Stimulated activated CD8-positive, alpha-beta memory T cell treated with anti-CD3 and anti-CD28 coated beads, Interleukin-15, amount 100 ng/mL, for 24 hours (primary cell): ENCODE results near the gene KIAA0408.
A peak's percentile ranks its signal among the peaks of the same experiment; 100 is the strongest.
"Not testable (repeated sequence)": the region's sequence is repeated elsewhere in the genome, so short reads cannot be mapped to it uniquely, and the experiment has no call there.

Experiments
- DNase-seq: peaks from one replicate; pipeline ENCODE4 v3.0.0-alpha.2; 2020; ENCODE audit warnings: low read depth

KIAA0408 gene

DNA sequence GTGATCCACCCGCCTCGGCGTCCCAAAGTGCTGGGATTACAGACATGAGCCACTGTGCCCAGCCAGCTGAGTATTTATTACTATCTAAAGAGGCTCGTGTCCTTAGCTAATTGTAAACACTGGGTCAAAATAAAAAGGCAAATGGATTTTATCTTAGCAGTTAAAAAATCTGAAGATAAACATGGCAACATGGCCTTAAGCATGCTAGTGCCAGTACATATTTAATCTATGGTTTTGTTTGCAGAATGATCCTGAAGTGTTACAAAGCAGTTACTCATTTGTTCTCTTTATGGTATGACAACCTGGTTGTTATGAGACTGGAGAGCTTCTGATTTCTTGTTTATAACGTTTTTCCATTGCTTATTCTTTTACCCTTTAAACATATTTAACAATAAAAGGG lies 3.9 kb upstream of the KIAA0408 start:
- no peak for DNase-seq

DNA sequence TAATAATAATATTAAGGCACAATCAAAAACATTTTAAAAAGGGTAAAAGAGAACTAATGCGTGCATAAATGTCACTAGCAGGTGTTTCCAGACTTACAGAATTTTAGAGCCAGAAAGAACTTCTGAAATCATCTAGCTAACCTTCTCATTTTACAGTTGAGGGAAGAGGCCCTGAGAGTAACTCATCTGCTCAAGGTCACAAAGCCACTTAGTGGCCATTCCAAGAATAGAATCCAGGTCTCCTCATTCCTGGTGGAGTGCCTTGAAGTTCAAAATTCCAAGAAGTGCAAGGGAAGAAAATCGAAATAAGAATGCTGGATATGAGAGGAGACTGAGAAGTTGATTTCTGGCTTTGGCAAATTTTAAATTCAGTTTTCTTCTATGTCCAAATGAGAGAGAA lies 3.2 kb upstream of the KIAA0408 start:
- DNase-seq: no peak

DNA sequence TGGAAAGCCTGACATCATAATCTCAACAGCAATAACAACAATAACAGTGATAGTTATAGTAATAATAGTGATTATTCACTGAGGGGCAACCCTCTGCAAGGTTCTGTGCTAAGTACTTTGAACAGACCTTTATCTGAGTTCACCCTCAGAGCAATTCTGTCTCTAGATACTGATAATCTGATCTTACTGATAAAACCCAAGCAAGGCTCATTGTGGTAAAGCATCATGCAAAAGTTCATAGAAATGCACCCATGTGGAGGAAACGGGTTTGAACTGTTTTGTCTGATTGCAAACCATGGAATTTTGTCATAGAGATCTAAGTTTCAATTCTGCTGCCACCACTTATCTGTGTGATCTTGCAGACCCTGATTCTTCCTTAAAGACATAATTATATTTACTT lies 1.3 kb upstream of the KIAA0408 start:
- DNase-seq: no peak

DNA sequence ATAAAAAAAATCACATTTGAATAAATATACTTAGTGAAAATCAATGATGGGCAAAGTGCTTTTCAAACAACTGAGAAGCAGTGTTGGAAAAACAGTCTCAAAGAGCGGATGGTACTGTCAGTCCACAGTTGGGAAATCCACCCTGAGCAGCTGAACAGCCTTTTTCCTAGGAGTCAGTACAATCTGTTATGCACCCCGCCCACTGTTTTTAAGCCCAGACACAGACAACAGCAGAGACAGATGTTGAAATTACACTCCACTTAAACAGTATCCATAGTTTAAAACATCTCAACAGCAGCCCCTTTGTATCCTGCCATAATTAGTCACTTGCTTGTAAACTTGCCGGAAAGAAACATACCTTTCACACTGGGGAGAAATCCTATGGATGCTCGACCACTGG lies 372 bp downstream of the KIAA0408 start:
- no peak for DNase-seq

DNA sequence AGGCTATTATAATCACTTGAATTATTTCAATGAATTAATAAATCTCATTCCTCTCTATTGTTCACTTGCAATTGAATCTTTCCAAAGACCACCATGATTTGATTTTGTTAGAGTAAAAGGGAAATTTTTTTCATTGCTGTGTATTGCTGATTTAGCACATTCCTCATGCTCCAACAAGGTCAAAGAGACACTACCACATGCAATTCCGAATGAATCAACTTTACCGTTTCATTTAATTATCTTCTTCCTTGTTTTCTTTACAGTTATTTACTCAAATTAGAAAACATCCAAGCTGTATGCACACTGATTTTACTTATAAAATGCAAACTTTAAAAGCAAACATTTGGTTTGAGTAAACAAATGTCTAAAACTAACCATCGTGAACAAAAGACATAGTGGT lies 967 bp downstream of the KIAA0408 start:
- DNase-seq: no peak

DNA sequence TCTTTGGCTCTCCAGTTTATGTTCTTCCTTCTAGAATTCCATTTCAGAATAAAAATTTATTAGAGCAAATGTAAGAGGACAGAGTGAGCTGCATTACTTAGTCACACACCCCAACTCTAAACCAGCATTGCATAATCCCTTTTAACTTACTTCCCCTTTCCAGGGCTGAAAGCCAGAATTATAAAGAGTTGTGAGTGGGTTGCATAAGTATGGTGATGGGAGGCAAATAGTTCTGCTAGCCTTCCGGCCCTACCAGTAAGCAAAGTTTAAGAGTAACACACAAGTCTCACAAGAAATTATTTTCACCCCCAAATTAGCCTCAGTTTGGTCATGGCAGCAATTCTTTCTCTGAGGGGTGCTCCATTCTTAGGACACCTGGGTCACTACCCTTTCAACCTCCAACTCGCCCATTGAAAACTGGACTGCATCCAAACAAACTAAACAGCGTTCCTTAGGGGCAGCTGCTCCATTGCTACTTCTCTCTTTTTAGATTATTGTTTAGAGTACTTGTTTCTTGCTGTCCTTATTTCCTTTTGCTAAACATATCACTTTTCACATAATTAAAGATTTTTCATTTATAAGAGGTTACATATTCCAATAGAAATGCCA lies 1.6 kb downstream of the KIAA0408 start:
- no peak for DNase-seq

DNA sequence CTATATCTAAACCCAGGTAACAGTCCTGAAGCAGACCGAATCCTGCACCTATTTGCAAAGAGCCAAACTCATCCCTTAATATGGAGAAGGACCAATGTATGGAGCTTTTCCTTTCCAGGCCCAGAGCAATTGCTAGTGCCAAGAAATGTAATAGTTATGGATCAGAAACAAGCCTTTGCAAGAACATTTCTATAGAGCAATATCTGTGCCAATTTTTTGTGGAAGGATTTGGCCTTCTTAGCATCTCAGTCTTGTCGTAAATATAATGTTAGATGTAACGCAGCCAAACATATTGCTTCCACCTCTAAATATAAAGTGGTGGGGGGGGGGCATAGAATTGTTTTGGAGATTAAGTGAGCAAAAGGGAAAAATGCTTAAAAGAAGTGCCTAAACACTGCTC lies 2.7 kb downstream of the KIAA0408 start:
- DNase-seq: no peak

DNA sequence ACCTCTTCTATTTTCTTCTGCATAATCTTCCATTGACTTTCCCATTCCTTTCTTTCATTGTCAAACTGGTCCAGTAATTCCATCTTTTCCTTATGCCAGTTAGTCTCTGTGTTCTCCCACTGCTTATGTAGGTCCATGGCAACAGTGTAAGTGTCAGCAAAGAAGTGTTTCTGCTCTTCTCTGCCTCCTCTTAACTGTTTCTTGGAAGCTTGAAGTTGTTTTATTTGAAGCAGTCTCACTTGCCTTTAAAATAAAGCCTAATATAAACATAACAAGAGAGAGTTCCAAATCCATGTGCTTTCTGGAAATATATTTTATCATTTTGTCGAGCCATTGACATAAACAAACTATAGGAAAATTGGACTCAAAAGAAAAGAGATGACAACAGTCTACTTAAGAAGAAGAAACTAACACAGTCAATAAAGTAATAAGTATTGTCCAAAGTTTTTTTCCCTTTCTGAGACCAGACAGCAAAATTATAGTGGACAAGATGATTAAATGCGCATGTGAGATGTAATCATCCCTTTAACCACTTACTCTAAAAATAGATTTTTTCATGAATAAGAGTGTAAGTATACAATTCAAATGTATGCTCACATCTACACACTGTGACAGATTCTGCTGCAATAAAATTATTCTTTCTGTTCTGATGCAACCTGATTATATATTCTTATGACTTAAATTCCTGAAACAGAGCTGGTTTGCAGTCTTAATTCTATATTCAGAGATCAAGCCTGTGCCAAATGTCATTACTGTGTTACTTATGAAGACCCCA lies 5.2 kb downstream of the KIAA0408 start:
- DNase-seq: no peak

DNA sequence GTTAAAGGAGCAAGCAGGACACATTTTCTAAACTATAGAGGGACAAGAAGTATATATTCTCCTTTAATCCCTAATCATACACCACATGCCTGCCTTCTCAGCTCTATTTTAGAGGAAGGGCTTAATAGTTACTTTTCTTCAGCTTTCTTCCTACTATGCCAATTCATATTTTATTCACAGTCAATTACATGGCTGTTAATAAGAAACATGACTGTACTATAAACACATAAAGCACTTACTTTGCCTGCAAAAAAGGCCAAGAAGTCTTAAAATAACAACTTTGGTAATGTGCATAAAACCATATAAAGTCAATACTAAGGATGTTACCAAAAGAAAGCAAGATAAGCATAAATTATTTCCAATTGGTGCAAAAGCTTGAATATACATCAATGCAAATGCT lies 6.4 kb downstream of the KIAA0408 start:
- DNase-seq: no peak

DNA sequence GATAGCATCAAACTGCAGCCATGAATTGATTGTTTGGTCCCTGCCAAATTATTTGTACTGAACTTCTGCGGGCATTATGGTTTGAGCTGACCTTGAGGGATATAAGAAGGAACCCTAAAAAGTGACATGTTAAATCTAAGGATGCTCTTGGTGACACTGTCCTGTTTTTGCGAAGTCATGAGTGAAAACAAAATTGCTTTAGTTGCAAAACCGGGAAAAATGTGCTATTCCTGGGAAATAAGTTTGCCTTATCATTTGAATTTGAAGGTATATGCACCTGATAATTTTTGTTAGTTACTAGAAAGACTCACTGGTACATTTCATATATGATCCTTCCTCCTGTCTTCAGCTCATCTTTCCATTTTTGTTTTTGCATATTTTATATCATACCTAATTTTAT lies 7.8 kb downstream of the KIAA0408 start:
- DNase-seq: no peak

DNA sequence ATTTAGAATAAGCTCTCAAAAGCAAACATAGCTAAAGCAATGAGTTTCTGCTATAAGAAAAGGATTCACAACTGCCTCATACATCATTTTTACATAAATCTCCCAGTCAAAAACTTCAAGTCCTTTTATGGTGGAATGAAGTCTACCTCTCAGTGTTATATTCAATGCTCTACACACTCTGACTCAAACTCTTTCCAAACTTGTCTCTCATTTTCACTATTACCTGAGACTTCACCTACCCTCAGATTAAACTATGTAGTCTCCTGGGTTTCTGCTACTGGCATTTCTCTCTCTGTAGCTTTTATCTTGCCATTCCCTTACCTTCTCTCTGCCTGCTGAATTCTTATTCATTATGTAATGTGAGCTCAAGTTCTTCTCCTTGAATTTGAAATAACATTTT lies 11.4 kb downstream of the KIAA0408 start:
- no peak for DNase-seq

DNA sequence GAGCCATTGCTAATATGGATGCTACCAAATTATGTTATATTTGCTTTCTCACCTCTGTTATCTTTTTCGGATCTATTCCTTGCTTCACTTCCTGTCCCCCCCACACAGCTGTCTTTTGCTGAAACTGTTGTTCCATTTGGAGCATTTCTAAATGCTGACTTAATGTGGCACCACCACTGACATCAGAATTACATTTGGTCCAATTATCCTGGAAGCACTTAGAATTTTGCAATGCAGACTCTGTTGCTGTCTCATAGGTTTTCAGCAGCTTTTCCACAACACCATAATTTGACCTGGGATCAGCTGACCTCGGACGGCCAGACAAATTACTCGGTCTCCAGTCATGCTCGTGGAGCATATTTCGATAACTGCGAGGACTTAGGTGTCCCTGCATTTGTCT lies 12.8 kb downstream of the KIAA0408 start:
- DNase-seq: no peak

DNA sequence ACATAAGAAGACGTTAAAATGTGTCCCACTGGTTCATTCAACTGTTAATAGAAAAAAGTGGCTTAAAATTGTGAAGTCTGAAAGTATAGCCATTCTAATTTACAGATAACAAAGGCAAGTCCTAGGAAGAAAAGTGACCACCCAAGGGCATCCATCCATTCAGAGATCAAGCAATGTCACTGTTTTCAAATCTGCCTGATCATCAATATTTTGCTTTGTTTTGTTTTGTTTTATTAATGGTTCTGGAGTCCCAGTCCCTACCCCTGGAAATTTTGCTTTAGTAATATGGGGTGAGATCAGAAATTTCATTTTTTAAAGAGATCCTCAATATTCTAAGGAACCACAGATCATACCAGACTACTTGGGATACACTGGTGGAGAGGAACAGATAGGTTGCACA lies 17.3 kb downstream of the KIAA0408 start:
- DNase-seq: no peak

DNA sequence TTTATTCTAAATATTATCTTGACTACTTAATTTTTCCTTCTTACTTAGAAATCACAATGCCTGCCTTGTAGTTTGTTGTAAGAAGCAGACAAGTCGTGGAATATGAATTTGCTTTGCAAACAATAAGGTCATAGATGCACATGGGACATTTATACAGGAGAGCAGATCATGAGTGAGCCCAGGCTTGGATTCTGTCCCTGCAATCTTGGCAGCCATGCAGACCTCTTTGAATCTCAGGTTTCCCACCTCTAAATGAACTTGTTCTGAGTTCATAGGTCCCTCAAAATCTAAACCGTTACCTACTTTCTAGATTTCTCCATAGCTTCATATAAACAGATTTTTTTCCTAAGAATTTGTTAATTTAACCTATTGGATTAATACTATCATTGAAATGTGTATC lies 19.5 kb downstream of the KIAA0408 start:
- no peak for DNase-seq

DNA sequence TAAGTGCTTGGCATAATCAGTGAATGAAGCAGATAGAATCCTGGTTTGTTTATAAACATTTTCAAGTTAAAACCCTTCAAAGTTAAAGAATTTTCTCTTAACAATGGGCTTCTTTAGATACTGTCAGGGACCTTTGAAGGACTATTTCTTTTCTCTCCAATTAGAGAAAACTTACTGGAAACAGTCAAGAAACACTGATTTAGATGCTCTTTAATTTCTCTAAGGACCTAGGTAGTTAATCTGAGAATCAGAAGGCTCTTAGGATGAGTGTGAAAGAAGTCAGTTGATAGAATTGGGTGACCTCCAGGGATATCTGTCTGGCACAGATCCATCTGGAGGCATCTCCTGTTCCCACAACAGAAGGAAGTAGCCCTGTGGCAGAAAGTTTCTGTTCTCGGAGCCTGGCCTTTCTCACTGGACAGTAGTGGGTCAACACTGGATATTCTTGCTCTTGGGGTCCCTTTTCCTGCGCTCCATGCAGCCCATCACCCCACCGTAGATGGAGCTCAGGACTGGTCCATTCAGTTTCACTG lies 22.5 kb downstream of the KIAA0408 start:
- no peak for DNase-seq

DNA sequence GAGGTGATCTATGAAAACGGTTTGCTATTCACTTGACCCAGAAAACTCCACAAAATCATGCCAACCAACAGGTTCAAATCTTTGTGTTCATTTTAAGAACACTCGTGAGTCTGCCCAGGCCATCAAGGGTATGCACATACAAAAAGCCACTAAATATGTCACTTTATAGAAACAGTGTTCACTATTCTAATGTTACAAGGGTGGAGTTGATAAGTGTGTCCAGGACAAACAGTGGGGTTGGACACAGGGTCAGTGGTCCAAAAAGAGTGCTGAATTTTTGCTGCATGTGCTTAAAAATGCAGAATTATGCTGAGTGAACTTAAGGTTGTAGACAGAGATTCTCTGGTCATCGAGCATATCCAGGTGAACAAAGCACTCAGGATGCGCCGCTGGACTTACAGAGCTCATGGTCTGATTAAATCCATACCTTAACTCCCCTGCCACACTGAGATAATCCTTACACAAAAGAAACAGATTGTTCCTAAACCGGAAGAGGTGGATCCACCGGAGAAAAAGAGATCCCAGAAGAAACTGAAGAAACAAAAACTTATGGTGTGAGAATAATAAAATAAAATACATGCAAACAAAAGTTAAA lies 23.5 kb downstream of the KIAA0408 start:
- no peak for DNase-seq

DNA sequence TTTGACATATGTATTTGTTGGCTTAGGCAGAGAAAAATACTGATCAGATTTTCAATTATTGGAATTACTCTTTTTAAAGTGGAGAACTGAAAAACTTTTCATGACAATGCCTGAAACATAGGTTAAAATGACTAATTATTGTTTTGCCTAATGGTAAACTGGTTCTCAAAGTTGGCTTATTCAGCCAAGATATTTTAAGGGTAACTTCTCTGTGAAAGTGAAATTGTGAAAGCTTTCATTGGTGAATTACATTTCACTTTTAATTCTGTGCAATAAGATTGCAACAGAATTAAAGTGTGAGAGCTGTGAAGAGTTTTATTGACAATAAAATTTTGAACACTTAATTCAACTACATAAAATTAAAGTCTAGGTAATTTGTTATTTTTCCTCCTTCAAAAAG lies 24.5 kb downstream of the KIAA0408 start:
- no peak for DNase-seq

DNA sequence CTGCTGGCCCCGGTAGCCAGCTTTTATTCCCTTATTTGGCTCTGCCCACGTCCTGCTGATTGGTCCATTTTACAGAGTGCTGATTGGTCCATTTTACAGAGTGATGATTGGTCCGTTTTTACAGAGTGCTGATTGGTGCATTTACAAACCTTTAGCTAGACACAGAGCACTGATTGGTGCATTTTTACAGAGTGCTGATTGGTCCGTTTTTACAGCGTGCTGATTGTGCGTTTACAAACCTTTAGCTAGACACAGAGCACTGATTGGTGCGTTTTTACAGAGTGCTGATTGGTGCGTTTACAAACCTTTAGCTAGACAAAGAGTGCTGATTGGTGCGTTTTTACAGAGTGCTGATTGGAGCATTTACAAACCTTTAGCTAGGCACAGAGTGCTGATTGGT lies 30.6 kb downstream of the KIAA0408 start:
- not testable (repeated sequence) for DNase-seq

DNA sequence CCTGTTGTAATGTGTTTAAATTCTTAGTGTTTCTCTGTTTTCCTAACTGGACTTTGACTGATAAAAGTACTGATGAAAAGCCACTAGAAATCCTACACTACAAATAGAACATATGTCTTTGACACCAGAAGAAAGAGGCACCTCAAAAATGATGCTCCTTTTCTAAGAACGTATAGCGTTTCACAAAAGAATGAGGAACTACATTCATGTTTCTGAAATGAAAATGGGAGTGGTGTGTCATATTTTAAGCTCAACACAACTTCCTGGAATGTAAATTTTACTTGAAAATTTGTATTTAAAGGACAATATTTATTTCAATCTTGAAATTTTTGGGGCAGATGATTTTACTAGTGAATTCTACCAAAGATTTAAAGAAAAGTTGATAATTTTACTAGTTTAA lies 35.3 kb downstream of the KIAA0408 start:
- no peak for DNase-seq

DNA sequence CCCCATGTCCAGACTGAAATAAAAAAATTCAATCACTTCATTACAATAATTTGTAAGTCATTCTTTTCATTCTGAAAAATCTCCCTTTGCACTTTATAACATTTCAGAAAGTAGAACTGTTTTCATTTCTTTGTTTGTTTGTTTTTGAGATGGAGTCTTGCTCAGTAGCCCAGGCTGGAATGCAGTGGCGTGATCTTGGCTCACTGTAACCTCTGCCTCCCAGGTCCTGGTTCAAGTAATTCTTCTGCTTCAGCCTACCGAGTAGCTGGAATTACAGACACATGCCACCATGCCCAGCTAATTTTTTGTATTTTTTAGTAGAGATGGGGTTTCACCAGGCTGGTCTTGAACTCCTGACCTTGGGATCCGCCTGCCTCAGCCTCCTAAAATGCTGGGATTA lies 38.0 kb downstream of the KIAA0408 start:
- DNase-seq: not testable (repeated sequence)

DNA sequence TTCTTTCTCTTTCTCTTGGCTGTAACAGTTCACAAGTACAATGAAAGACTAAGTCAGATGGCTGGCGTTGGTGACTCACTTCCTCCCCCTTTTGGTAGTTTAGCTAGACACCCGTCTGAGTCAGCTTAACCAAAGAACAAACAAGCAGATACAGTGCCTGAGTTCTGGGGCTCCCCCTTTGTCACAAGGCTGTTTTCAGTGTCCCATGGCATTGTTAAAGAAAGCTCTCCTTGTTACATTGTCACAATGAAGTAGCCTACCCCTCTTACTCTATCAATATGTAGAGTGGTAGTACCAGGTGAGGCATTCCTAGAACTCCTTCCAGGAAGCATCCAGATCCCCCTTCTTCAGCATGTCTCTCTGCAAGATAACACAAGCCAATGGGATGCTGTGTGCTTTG lies 38.6 kb downstream of the KIAA0408 start:
- peak; percentile 12 for DNase-seq

DNA sequence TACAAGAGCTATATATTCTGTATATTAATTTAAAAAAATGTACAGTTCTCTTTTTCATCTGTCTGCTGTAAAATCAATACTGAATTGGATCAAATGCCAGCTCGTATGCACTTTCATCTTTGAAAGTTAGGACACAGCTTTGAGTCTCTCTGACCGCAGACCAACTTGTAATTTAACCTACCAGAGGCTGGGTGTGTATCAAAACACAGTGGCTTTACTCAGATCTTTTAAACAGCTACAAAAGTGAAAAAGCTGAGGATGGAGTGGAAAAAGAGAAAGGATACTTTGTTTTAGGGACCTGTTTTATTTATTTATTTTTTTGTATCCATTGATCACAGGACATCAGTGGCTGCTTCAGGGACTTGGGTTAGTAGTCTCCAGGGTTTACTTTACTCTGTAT lies 44.1 kb downstream of the KIAA0408 start:
- no peak for DNase-seq

DNA sequence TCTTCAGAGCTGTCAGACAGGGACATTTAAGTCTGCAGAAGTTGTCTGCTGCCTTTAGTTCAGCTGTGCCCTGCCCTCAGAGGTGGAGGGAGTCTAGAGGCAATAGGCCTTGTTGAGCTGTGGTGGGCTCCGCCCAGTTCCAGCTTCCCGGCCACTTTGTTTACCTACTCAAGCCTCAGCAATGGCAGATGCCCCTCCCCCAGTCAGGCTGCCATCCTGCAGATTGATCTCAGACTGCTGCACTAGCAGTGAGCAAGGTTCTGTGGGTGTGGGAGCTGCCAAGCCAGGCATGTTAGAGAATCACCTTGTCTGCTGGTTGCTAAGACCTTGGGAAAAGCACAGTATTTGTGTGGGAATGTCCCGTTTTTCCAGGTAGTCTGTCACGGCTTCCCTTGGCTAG lies 46.1 kb downstream of the KIAA0408 start:
- DNase-seq: not testable (repeated sequence)
